GM21619 (cell line): Measurements from ENCODE around the gene PHAX.
"Not testable (repeated sequence)": the region's sequence is repeated elsewhere in the genome, so short reads cannot be mapped to it uniquely, and the experiment has no call there.

Source experiments
- ATAC-seq: cut with Tn5 transposase; IDR thresholded peaks from one replicate; pipeline ENCODE4 v1.9.1; 2021; ENCODE audit not compliant: unreplicated experiment

PHAX gene

GRCh38 chr5:126603402-126603991 lies 2.8 kb downstream of the PHAX start:
- no peak for ATAC-seq

DNA sequence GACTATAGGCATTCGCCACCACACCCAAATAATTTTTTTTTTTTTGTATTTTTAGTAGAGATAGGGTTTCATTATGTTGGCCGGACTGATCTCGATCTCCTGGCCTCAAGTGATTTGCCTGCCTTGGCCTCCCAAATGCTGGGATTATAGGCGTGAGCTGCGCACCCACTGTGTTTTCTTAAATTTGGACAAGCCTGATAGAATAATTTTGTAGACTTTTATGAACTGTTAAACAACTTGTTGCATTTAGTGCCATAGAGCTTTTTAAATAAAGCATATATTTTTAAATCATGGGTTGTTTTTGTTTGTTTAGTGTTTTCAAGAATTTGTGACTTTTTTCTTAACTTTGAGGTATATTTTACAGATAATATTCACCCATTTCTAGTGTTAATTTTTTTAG lies 4.8 kb downstream of the PHAX start:
- no peak for ATAC-seq

DNA sequence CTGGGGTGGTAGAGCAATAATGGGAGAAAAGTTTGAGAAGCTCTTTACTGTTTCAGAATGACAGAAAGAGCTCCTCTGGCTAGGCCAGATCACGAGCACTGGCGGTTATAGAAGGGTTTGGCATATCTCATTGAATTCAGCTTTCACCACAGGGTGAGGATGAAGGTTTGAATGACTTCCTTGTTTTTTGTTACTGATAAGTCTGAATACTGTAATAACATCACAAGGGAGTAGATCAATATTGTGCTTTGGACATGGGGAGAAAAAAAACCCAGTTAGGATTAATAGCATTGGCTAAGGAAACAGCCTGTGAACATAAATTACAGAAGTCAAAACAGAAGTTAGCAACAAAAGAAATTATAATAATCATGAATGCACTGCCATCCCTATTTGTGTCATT lies 9.4 kb downstream of the PHAX start:
- no peak for ATAC-seq

DNA sequence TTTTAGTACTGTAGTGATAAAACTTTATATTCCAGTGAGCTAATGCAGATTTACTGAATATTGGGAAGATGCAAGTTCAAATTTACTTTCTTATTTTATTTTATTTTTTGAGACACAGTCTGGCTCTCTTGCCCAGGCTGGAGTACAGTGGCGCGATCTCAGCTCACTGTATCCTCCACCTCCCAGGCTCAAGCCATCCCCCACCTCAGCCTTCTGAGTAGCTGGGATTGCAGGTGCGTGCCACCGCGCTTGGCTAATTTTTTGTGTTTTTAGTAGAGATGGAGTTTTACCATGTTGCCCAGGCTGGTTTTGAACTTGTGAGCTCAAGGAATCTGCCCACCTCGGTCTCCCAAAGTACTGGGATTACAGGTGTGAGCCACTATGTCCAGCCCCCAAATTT lies 9.9 kb downstream of the PHAX start:
- ATAC-seq = no peak

DNA sequence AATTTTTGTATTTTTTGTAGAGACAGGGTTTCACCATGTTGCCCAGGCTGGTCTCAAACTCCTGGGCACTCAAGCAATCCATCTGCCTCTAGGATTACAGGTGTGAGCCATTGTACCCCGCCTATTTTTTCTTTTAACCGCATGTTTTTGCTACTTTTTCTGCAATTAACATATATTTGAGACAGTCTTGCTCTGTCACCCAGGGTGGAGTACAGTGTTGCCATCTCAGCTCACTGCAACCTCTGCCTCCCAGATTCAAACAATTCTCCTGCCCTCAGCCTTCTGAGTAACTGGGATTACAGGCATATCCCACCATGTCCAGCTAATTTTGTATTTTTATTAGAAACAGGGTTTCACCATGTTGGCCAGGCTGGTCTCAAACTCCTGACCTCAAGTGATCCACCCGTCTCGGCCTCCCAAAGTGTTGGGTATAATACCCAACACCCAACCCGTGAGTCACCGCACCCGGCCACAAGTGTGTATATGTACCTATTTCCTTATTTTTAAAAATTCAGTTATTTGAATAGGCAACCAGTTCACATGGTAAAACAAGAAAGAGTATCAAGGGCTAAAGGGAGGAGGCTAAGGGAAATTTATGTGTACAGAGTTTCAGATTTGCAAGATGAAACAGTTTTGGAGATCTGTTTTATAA lies 13.3 kb downstream of the PHAX start:
- ATAC-seq = no peak

- ATAC-seq = peak; percentile 97
Observed at GRCh38 chr5:126615286-126615685, 14.5 kb downstream of the PHAX start.

DNA sequence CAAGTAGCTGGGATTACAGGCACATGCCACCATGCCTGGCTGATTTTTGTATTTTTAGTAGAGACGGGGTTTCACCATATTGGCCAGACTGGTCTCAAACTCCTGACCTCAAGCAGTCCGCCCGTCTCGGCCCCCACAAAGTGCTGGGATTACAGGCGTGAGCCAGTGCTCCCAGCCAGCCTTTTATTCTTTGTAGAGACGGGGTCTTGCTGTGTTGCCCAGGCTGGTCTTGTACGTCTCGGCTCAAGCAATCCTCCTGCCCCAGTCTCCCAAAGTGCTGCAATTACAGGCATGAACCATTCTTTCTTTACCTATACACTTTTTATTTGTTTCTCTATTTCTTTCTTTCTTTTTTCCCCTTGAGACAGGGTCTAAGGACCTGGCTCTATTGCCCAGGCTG lies 16.9 kb downstream of the PHAX start:
- ATAC-seq = not testable (repeated sequence)

GRCh38 chr5:126619781-126620180 lies 19.0 kb downstream of the PHAX start:
- no peak for ATAC-seq

DNA sequence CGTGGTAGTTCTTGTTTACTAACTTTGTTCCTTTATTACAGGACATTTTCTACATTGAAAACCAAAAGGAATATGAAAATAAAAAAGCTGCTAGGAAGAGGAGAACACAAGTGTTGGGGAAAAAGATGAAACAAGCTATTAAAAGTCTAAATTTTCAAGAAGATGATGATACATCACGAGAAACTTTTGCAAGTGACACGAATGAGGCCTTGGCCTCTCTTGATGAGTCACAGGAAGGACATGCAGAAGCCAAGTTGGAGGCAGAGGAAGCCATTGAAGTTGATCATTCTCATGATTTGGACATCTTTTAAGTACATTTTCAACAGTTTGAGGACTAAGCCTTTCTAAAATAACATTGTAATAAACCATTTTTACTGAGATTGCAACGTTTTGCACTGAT lies 23.8 kb downstream of the PHAX start:
- no peak for ATAC-seq

DNA sequence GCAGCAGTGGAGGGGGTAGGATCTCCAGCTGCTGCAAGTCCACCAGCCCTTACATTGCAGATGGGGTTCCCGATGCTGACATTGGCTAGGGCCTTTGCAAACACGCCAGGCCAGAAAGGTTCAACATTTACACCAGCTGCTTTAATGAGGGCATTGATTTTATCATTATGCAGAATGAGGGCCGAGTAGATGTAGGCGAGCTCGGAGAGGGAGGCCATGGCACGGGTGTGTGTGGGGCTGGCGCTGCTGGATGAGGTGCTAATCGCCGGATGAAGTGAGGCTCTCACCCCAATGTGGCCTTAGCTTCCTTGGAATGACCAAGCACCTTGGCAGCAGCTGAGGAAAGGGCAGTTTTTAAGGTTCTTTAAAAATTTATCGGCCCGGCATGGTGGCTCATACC lies 27.4 kb downstream of the PHAX start:
- no peak for ATAC-seq

DNA sequence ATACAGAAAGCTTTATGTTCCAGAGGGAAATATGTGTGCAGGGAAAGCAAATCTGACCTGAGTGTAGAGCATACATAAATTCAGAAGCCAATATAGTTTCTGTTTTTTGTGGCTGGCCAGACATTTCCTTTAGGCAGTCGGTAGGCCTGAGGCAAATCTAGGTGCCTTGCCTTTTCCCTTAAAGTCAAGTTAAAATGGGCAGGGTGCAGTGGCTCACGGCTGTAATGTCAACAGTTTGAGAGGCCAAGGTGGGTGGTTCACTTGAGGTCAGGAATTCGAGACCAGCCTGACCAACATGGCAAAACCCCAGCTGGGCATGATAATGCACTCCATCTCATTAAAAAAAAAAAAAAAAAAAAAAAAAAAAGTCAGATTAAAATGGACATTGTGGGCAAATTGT lies 31.2 kb downstream of the PHAX start:
- no peak for ATAC-seq

GRCh38 chr5:126633552-126633951 lies 32.8 kb downstream of the PHAX start:
- no peak for ATAC-seq

- ATAC-seq = no peak
Observed at GRCh38 chr5:126635585-126635984, 34.8 kb downstream of the PHAX start.

GRCh38 chr5:126636956-126637355 lies 36.2 kb downstream of the PHAX start:
- no peak for ATAC-seq

- peak; percentile 31 for ATAC-seq
Observed at GRCh38 chr5:126640866-126641265, 40.1 kb downstream of the PHAX start.

GRCh38 chr5:126641387-126641786 lies 40.6 kb downstream of the PHAX start:
- peak; percentile 78 for ATAC-seq

DNA sequence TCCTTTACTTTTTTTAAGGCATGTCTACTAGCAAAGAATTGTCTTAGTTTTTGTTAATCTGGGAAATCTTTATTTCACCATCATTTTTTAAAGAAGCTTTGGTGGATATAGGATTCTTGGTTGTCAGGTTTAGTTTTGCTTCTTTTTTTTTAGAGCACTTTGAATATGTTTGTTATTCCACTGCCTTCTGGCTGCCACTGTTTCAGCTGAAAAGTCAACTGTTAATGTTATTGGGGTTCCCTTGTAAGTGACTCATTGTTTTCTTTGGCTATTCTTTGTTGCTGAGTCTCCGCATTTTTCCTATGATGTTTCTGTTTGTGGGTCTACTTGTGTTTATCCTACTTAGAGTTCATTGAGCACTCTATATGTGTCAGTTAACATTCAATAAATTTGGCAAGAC lies 44.4 kb downstream of the PHAX start:
- no peak for ATAC-seq

DNA sequence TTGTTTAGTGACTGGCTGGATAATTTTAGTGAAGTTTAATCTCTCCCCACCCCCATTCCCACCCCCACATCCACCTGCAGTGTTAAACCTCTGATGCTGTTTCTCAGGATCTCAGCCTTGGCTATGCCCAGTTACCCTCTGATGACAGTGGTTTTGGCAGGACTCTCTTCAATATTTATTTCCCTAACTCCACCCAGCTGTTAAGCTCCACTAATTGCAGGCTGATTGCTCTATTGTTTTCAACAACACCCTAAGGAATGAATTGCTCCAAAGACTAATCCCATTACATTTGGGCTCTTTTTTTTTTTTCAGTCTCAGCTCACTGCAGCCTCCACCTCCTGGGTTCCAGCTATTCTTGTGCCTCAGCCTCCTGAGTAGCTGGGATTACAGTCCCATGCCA lies 46.3 kb downstream of the PHAX start:
- ATAC-seq = no peak

DNA sequence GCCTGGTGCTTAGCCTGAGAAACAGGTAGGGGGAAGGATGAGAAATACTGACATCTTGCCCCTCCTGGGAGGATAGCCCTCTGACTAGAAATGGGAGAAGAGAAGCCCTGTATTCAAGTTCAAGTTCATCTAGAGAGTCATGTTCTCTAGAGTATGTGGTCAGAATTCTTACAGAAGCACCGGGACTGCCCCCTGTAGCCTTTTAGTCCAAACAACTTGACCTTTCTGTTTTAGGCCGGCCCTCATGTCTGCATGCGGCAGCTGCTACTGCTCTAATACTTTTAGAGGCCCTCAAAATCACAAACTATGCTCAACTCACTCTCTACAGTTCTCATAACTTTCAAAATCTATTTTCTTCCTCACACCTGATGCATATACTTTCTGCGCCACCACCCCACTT lies 47.7 kb downstream of the PHAX start:
- no peak for ATAC-seq

DNA sequence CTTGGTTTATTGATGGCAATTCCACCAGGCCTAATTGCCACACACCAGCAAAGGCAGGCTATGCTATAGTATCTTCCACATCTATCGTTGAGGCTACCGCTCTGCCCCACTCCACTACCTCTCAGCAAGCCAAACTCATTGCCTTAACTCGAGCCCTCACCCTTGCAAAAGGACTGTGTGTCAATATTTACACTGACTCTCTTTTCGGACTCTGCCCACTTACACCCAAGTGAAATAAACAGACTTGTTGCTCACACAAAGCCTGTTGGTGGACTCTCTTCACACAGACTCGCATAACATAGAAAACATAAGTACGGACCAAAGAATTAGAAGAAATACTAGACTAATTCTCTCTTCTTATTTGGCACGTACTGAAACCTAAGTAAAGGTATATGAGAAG lies 48.3 kb downstream of the PHAX start:
- ATAC-seq = not testable (repeated sequence)

DNA sequence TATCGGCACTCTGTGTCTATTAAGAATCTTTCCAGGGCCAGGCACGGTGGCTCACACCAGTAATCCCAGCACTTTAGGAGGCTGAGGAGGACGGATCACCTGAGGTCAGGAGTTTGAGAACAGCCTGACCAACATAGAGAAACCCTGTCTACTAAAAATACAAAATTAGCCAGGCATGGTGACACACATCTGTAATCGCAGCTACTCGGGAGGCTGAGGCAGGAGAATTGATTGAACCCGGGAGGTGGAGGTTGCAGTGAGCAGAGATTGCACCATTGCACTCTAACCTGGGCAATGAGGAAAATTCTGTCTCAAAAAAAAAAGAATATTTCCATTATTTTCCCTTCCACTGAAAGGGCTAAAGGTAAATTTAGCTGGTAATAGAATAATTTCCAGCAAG lies 49.0 kb downstream of the PHAX start:
- ATAC-seq = not testable (repeated sequence)

DNA sequence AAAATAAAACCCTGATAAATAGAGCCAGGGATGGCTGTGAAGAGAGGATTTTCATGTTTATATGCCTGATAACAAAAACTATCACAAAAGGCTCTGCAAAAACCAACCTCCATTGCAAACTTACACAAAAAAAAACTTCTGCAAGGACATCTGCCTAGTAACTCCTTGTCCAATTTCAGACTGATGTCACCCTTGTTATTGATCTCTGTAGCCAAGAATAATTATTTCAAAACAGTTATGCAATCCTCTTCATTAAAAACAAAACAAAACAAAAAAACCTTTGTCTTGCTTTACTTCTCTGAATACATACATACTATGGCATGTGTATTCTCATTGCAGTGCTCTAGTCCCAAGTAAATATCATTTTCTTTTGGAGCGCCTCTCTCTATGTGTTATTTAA lies 49.7 kb downstream of the PHAX start:
- no peak for ATAC-seq

GRCh38 chr5:126651013-126651577 lies 50.3 kb downstream of the PHAX start:
- ATAC-seq = peak; percentile 47
